IMR-90 (cell line): ENCODE results near the gene FBN3. TPM values are rescaled to one million over a fixed set of nuclear protein-coding genes. Genes with fewer than 3 reads are reported as not detected.

ENCODE experiments used
- ATAC-seq: fragments of 200-7000 bp; cut with Tn5 transposase; 2 replicates; pipeline ENCODE4 v1.9.1; 2020; ENCODE audit warnings: low read depth, mild to moderate bottlenecking, moderate library complexity
- BruUV-seq: library from RNA; stranded (reverse); fragments of 400-500 nt; replicated peaks from 2 replicates; lab custom pipeline; 2021; lab: Mats Ljungman, UMichigan
- CTCF ChIA-PET: fragments of 300-600 bp; formaldehyde crosslinking; extraction: SDS; loops from one replicate; lab custom pipeline; 2021; ENCODE audit warnings: antibody characterized with exemption; lab: Yijun Ruan, JAX
- POLR2A ChIA-PET: fragments of 300-600 bp; sonication (Branson Sonifier 250); formaldehyde crosslinking; loops from one replicate; lab custom pipeline; 2022; ENCODE audit warnings: antibody characterized with exemption; ENCODE audit not compliant: unreplicated experiment; lab: Charles Lee
- DNase-seq: peaks from one replicate; pipeline ENCODE4 v3.0.0; 2013
- H2AFZ ChIP-seq: replicated peaks from 2 replicates; pipeline ENCODE3; 2013; ENCODE audit warnings: low read length, mild to moderate bottlenecking; ENCODE audit not compliant: poor library complexity
- H2AK5ac ChIP-seq: 2 replicates; pipeline ENCODE4 v1.6.1; 2013; ENCODE audit warnings: low read depth, low read length, inconsistent platforms
- H2AK9ac ChIP-seq: replicated peaks from 2 replicates; pipeline ENCODE3; 2013; ENCODE audit warnings: mild to moderate bottlenecking, low read depth, low read length, moderate library complexity; ENCODE audit not compliant: poor library complexity
- H2BK120ac ChIP-seq: 2 replicates; pipeline ENCODE4 v1.6.1; 2013; ENCODE audit warnings: low read depth, low read length, inconsistent platforms
- H2BK15ac ChIP-seq: 3 replicates; pipeline ENCODE4 v1.6.1; 2013; ENCODE audit warnings: low read depth, low read length, inconsistent platforms
- H2BK20ac ChIP-seq: 2 replicates; pipeline ENCODE4 v1.6.1; 2013; ENCODE audit warnings: low read depth, mild to moderate bottlenecking, inconsistent platforms, low read length, moderate library complexity
- H2BK5ac ChIP-seq: 2 replicates; pipeline ENCODE4 v1.6.1; 2013; ENCODE audit warnings: mild to moderate bottlenecking, low read depth, low read length, inconsistent platforms; ENCODE audit not compliant: poor library complexity, severe bottlenecking
- H3K14ac ChIP-seq: replicated peaks from 2 replicates; pipeline ENCODE4 v1.6.1; 2013; ENCODE audit warnings: low read depth, low read length, inconsistent platforms
- H3K18ac ChIP-seq: 2 replicates; pipeline ENCODE4 v1.6.1; 2013; ENCODE audit warnings: low read depth, low read length, control low read depth
- H3K23ac ChIP-seq: 2 replicates; pipeline ENCODE4 v1.6.1; 2013; ENCODE audit warnings: low read depth, low read length, inconsistent platforms
- H3K27ac ChIP-seq: 2 replicates; pipeline ENCODE4 v1.5.1; 2013; ENCODE audit warnings: mild to moderate bottlenecking, control low read depth, low read length; ENCODE audit not compliant: insufficient read depth
- H3K27me3 ChIP-seq: 2 replicates; pipeline ENCODE4 v1.6.1; 2013; ENCODE audit warnings: low read length; ENCODE audit not compliant: control insufficient read depth, insufficient read depth
- H3K36me3 ChIP-seq: 2 replicates; pipeline ENCODE4 v1.6.1; 2013; ENCODE audit warnings: low read length, mixed read lengths; ENCODE audit not compliant: control insufficient read depth, insufficient read depth
- H3K4ac ChIP-seq: 2 replicates; pipeline ENCODE4 v1.6.1; 2013; ENCODE audit warnings: low read depth, low read length, inconsistent platforms
- H3K4me1 ChIP-seq: 2 replicates; pipeline ENCODE4 v1.6.1; 2013; ENCODE audit warnings: low read length, mixed read lengths; ENCODE audit not compliant: control insufficient read depth, insufficient read depth
- H3K4me2 ChIP-seq: 2 replicates; pipeline ENCODE4 v1.6.1; 2013; ENCODE audit warnings: low read depth, mild to moderate bottlenecking, control low read depth, low read length, moderate library complexity
- H3K4me3 ChIP-seq: 2 replicates; pipeline ENCODE4 v1.5.1; 2013; ENCODE audit warnings: low read depth, mild to moderate bottlenecking, control low read depth, low read length, moderate library complexity; ENCODE audit not compliant: insufficient read depth
- H3K56ac ChIP-seq: 2 replicates; pipeline ENCODE4 v1.6.1; 2013; ENCODE audit warnings: low read length, inconsistent platforms; ENCODE audit not compliant: insufficient read depth; ENCODE audit errors: extremely low read depth
- H3K79me1 ChIP-seq, 2 experiments: 2 replicates each; pipeline ENCODE4 v1.6.1; 2013; ENCODE audit warnings: low read length in 2 of 2, inconsistent platforms in 1 of 2, low read depth in 1 of 2
- H3K9ac ChIP-seq: 2 replicates; pipeline ENCODE4 v1.6.1; 2013; ENCODE audit warnings: low read depth, low read length, control low read depth
- H3K9me1 ChIP-seq: 2 replicates; pipeline ENCODE4 v1.6.1; 2013; ENCODE audit warnings: low read length, inconsistent platforms; ENCODE audit not compliant: insufficient read depth
- H3K9me3 ChIP-seq: 2 replicates; pipeline ENCODE4 v1.6.1; 2013; ENCODE audit warnings: low read length; ENCODE audit not compliant: control insufficient read depth, insufficient read depth
- H4K20me1 ChIP-seq: 2 replicates; pipeline ENCODE4 v1.6.1; 2013; ENCODE audit warnings: low read length, inconsistent platforms; ENCODE audit not compliant: insufficient read depth
- H4K5ac ChIP-seq: 2 replicates; pipeline ENCODE4 v1.6.1; 2013; ENCODE audit warnings: mild to moderate bottlenecking, low read depth, low read length, control low read depth
- H4K8ac ChIP-seq, 2 experiments: 2 replicates each; pipeline ENCODE4 v1.6.1; 2013; ENCODE audit warnings: low read depth in 2 of 2, low read length in 2 of 2, control low read depth in 1 of 2, inconsistent platforms in 1 of 2
- H4K91ac ChIP-seq: 2 replicates; pipeline ENCODE4 v1.6.1; 2013; ENCODE audit warnings: low read depth, low read length, inconsistent platforms; ENCODE audit not compliant: insufficient read depth
- CEBPB ChIP-seq: IDR thresholded peaks from 2 replicates; pipeline ENCODE4 v1.6.1; 2012; ENCODE audit warnings: low read depth, low read length, improper control_type of control experiment
- CHD1 ChIP-seq: IDR thresholded peaks from 2 replicates; pipeline ENCODE4 v1.6.1; 2012; ENCODE audit warnings: low read depth, low read length, improper control_type of control experiment
- FOS ChIP-seq: fragments of 150-350 bp; IDR thresholded peaks from 2 replicates; pipeline ENCODE4 v1.6.1; 2016; ENCODE audit warnings: low read depth, low read length
- MAZ ChIP-seq: IDR thresholded peaks from 2 replicates; pipeline ENCODE4 v1.6.1; 2012; ENCODE audit warnings: low read depth, mild to moderate bottlenecking, low read length, improper control_type of control experiment, moderate library complexity, borderline replicate concordance
- MXI1 ChIP-seq: IDR thresholded peaks from 2 replicates; pipeline ENCODE4 v1.6.1; 2012; ENCODE audit warnings: low read depth, mild to moderate bottlenecking, low read length, moderate library complexity, borderline replicate concordance
- NFE2L2 ChIP-seq: fragments of 150-350 bp; IDR thresholded peaks from 2 replicates; pipeline ENCODE4 v1.6.1; 2016; ENCODE audit warnings: low read depth, mild to moderate bottlenecking, low read length
- POLR2A ChIP-seq: IDR thresholded peaks from 2 replicates; pipeline ENCODE4 v1.6.1; 2012; ENCODE audit warnings: mild to moderate bottlenecking, low read depth, low read length
- RCOR1 ChIP-seq: IDR thresholded peaks from 2 replicates; pipeline ENCODE4 v1.6.1; 2012; ENCODE audit warnings: mild to moderate bottlenecking, low read length, improper control_type of control experiment; ENCODE audit not compliant: insufficient replicate concordance
- SMC3 ChIP-seq: fragments of 150-350 bp; IDR thresholded peaks from 2 replicates; pipeline ENCODE4 v1.6.1; 2016; ENCODE audit warnings: low read depth, mild to moderate bottlenecking, antibody characterized with exemption, low read length, moderate library complexity
- WGBS, 2 experiments: methylation state at CpG; one replicate each; pipeline versions ENCODE4 v1.1.5 to v1.1.7; 2013; ENCODE audit warnings: missing lambda C conversion rate in 2 of 2; ENCODE audit not compliant: insufficient read length in 1 of 2; ENCODE audit errors: extremely low coverage in 2 of 2; 5-methylcytosine and 5-hydroxymethylcytosine counted together
- dilution Hi-C: fragments of 300-500 bp; cut with HindIII; formaldehyde crosslinking; loops from one replicate; pipeline ENCODE4 v1.14.3; 2018; ENCODE audit warnings: low sequenced_read_pairs; ENCODE audit not compliant: unreplicated experiment
- in situ Hi-C: fragments of 300-500 bp; cut with MboI; formaldehyde crosslinking; loops from 3 replicates; pipeline ENCODE4 v1.14.3; 2019; ENCODE audit warnings: low sequenced_read_pairs, inconsistent platforms, mixed read lengths
- intact Hi-C: fragments of 100-400 bp; cut with micrococcal nuclease; formaldehyde crosslinking; loops from 2 replicates; pipeline ENCODE4 v1.10.0; 2022
- polyA plus RNA-seq, 3 experiments: library from polyadenylated mRNA; depleted of rRNA; stranded (reverse); fragments of >200 nt; gene quantifications; 2 replicates each; pipeline ENCODE4 v1.2.3, GENCODE V29; 2012; ENCODE audit warnings: low replicate concordance in 1 of 3
- total RNA-seq: library from RNA; depleted of rRNA; stranded (reverse); fragments of >200 nt; gene quantifications from 2 replicates; pipeline ENCODE4 v1.2.3, GENCODE V29; 2012
- TF ChIP-seq, protein P1 (sequence below): fragments of 150-350 bp; IDR thresholded peaks from 2 replicates; pipeline ENCODE4 v1.6.1; 2016; ENCODE audit warnings: low read depth, mild to moderate bottlenecking, low read length, moderate library complexity, borderline replicate concordance
- TF ChIP-seq, protein P2 (sequence below): fragments of 150-350 bp; IDR thresholded peaks from 2 replicates; pipeline ENCODE4 v1.6.1; 2017; ENCODE audit warnings: mild to moderate bottlenecking, antibody characterized with exemption, low read length, low read depth

Gene FBN3
- total and polyA plus RNA-seq, 2 of the 4 experiments (the other 2 are of a cell fraction), result not detected

DNA sequence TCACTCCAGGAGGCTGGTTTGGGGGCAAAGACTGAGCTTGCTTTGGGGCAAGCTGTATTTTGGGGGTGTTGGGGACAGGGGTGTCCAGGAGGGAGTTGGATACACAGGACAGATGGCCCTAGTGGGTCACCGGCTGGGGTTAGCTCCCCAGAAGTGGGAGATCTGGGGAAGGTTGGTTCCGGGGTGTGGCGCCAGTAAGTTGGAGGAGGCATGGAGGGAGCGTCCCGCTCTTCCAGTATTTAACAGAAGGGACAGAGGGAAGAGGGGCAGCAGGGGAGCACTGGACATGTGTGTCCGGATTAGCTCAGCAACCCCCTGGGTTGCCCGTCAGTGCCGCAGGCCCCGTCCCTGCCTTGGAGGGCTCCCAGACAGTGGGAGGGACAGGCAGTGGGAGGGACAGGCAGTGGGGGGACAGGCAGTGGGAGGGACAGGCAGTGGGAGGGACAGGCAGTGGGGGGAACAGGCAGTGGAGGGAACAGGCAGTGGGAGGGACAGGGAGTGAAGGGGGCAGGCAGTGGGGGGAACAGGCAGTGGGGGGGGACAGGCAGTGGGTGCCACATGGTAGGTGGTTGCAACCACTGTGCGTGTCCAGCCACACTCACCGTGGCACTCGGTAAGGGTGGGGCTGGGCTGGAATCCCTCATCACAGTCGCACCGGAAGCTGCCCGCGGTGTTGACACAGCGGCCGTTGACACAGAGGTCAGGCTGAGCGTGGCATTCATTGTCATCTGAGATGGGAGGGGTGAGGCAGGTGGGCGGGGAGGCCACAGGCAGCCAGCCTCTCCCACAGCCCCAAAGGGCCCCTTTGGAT, 63.6 kb downstream of the FBN3 start (continued):
- TF ChIP-seq, protein P1, sequence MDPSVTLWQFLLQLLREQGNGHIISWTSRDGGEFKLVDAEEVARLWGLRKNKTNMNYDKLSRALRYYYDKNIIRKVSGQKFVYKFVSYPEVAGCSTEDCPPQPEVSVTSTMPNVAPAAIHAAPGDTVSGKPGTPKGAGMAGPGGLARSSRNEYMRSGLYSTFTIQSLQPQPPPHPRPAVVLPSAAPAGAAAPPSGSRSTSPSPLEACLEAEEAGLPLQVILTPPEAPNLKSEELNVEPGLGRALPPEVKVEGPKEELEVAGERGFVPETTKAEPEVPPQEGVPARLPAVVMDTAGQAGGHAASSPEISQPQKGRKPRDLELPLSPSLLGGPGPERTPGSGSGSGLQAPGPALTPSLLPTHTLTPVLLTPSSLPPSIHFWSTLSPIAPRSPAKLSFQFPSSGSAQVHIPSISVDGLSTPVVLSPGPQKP, result no peak

DNA sequence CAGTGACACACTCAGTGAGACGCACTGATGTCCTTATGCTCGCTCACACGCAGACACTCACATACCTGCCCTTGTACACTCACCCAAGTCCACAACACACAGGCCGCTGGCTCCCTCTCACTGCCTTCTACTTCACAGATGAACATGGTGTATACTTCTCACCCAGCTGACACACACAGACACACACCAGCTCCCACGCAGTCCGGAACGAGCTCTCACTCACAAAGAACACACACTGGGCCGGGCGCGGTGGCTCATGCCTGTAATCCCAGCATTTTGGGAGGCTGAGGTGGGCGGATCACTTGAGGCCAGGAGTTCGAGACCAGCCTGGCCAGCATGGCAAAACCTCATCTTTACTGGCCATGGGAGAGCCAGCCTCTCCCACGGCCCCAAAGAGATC, 65.2 kb downstream of the FBN3 start:
- Histone ChIP-seq H2AK5ac (no peak overlapping the region), H4K91ac (no peak overlapping the region), H3K9me1 (no peaks in the 10 kb centered on the region), H3K4me2 (no peak overlapping the region), H3K14ac (no peak overlapping the region), H3K9me3 (peaks cover 2% of the 10 kb centered on the region; the same call in 1 of the 2 replicates), H2BK120ac (no peak overlapping the region), H2BK5ac (no peak overlapping the region), H2BK15ac (no peak overlapping the region), H4K5ac (no peak overlapping the region), H3K36me3 (no peaks in the 10 kb centered on the region), H3K4ac (no peak overlapping the region), H3K79me1 (no peaks in the 10 kb centered on the region), H3K27me3 (no peaks in the 10 kb centered on the region; the same call in 1 of the 2 replicates), H2BK20ac (no peak overlapping the region), H2AFZ (no peak overlapping the region), H3K56ac (no peak overlapping the region), H3K4me3 (no peak overlapping the region), H3K23ac (no peak overlapping the region), H4K20me1 (no peaks in the 10 kb centered on the region), H2AK9ac (no peak overlapping the region), H3K18ac (no peak overlapping the region), H3K27ac (no peak overlapping the region), H3K9ac (no peak overlapping the region), H4K8ac (no peak overlapping the region), H3K4me1 (no peaks in the 10 kb centered on the region)
- WGBS, 2 experiments, result 86% methylated on average over 11 of the region's 13 CpGs; no CpG with 5 or more reads in 1 of the 2 experiments
- DNase-seq (no peak), ATAC-seq (no peak)
- BruUV-seq, result no TSS peak
- in situ Hi-C loops, result no loop called here
- intact Hi-C loops, result no loop called here
- TF ChIP-seq MXI1, result no peak
- no peak for TF ChIP-seq MAZ
- no peak for TF ChIP-seq CEBPB
- TF ChIP-seq, protein P2, sequence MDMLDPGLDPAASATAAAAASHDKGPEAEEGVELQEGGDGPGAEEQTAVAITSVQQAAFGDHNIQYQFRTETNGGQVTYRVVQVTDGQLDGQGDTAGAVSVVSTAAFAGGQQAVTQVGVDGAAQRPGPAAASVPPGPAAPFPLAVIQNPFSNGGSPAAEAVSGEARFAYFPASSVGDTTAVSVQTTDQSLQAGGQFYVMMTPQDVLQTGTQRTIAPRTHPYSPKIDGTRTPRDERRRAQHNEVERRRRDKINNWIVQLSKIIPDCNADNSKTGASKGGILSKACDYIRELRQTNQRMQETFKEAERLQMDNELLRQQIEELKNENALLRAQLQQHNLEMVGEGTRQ, result no peak
- no peak for TF ChIP-seq POLR2A
- TF ChIP-seq SMC3, result no peak
- no peak for TF ChIP-seq FOS
- TF ChIP-seq CHD1, result no peak
- no peak for TF ChIP-seq RCOR1
- TF ChIP-seq, protein P1, result no peak
- TF ChIP-seq NFE2L2, result no peak
- ChIA-PET CTCF (no interaction called here), POLR2A (no interaction called here)
- dilution Hi-C loops, result no loop called here
